Right cardiac atrium (tissue), 5 donors: Measurements from ENCODE around the gene CHST14. TPM values are rescaled to one million over a fixed set of nuclear protein-coding genes. Genes with fewer than 3 reads are reported as not detected.

Source experiments
- ATAC-seq, 2 donors: fragments of 200-7000 bp; cut with Tn5 transposase; one replicate each; pipeline versions ENCODE4 v1.8.0 to v1.9.1; 2020; ENCODE audit warnings: moderate library complexity in 2 of 2, mild to moderate bottlenecking in 1 of 2
- DNase-seq, 3 donors: peaks; one replicate each; pipeline ENCODE4 v3.0.0-alpha.2; 2020
- H3K27ac ChIP-seq: one replicate; pipeline ENCODE4 v1.5.1; 2013; ENCODE audit warnings: mild to moderate bottlenecking, low read length, control low read depth, moderate library complexity
- H3K27me3 ChIP-seq: one replicate; pipeline ENCODE4 v1.6.1; 2013; ENCODE audit not compliant: control insufficient read depth, insufficient read depth
- H3K4me1 ChIP-seq: one replicate; pipeline ENCODE4 v1.6.1; 2013; ENCODE audit warnings: low read length; ENCODE audit not compliant: control insufficient read depth, insufficient read depth
- H3K4me3 ChIP-seq: one replicate; pipeline ENCODE4 v1.5.1; 2013; ENCODE audit warnings: low read length, control low read depth
- H3K9me3 ChIP-seq: one replicate; pipeline ENCODE4 v1.6.1; 2013; ENCODE audit warnings: low read length; ENCODE audit not compliant: control insufficient read depth
- WGBS: extraction: QIAGEN DNeasy Blood & Tissue Kit; methylation state at CpG from one replicate; pipeline ENCODE4 v1.1.7; 2013; 5-methylcytosine and 5-hydroxymethylcytosine counted together
- intact Hi-C, 4 donors: fragments of 100-400 bp; cut with DNase I; formaldehyde crosslinking; loops; one replicate each; pipeline versions ENCODE4 v1.11.0 to v1.14.0; 2022 to 2023
- polyA plus RNA-seq: library from polyadenylated mRNA; stranded (reverse); fragments of 200-250 nt; gene quantifications from one replicate; pipeline ENCODE4 v1.2.3, GENCODE V29; 2013
- total RNA-seq, 4 donors: library from RNA; stranded (reverse); fragmentation: NEBNext Ultra II Directional; extraction: Animal tissue kit (Norgen Biotek cat#: 25700); gene quantifications; one replicate each; pipeline ENCODE4 v1.2.1, GENCODE V29; 2021
- donor health status: healthy with polysubstance abuse.
- donor health status: DM: no; HTN: yes; CAD: no.
- donor health status: DM: no; HTN: no; CAD: no.
- donor health status: DM: no; HTN: yes; CAD: no; lungs with severe emphysema.
- donor health status: DM: yes; HTN: yes; CAD: no.

The CHST14 gene
- total and polyA plus RNA-seq, 5 donors = 11.5 to 13.9 (median 11.9) TPM

GRCh38 chr15:40495516-40495915 is 24.7 kb downstream of the CHST14 start:
- ATAC-seq (no peak), DNase-seq (no peak)
- intact Hi-C loops = no loop called here
- no peaks in the 10 kb centered on the region for H3K27me3 ChIP-seq
- WGBS = 92% methylated on average over 2 of the region's 2 CpGs
- H3K9me3 ChIP-seq = no peaks in the 10 kb centered on the region
- no peak overlapping the region for H3K27ac ChIP-seq
- no peaks in the 10 kb centered on the region for H3K4me1 ChIP-seq
- H3K4me3 ChIP-seq = no peak overlapping the region

DNA sequence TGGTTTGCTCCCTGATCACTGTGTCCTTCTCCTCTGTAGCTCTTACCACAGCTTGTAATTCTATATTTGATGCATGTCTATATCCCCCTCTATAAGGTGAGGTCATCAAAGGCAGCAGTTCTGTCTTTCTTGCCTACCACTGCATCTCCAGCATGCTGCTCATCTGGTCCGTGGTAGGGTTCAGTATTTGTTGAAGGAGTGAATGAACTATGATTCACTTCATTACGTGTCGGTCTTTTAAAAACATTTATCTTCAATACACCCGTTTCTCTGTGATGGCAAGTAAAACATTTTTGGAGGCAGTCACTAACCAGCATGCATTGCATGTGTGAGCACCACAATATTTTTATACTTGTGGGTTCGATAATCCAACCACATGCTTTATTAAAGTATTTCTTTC is 27.6 kb downstream of the CHST14 start:
- WGBS = 81% methylated on average over 5 of the region's 5 CpGs
- H3K27me3 ChIP-seq = no peaks in the 10 kb centered on the region
- no peak overlapping the region for H3K4me3 ChIP-seq
- DNase-seq (no peak), ATAC-seq (no peak)
- H3K27ac ChIP-seq = no peak overlapping the region
- intact Hi-C loops = no loop called here
- H3K9me3 ChIP-seq = no peaks in the 10 kb centered on the region
- no peaks in the 10 kb centered on the region for H3K4me1 ChIP-seq

GRCh38 chr15:40498891-40499290 is 28.1 kb downstream of the CHST14 start:
- no peak for ATAC-seq
- Histone ChIP-seq H3K27ac (no peak overlapping the region), H3K4me1 (no peaks in the 10 kb centered on the region), H3K4me3 (no peak overlapping the region), H3K9me3 (no peaks in the 10 kb centered on the region), H3K27me3 (no peaks in the 10 kb centered on the region)
- WGBS = 73% methylated on average over 4 of the region's 4 CpGs
- DNase-seq = no peak
- intact Hi-C loops = no loop called here

DNA sequence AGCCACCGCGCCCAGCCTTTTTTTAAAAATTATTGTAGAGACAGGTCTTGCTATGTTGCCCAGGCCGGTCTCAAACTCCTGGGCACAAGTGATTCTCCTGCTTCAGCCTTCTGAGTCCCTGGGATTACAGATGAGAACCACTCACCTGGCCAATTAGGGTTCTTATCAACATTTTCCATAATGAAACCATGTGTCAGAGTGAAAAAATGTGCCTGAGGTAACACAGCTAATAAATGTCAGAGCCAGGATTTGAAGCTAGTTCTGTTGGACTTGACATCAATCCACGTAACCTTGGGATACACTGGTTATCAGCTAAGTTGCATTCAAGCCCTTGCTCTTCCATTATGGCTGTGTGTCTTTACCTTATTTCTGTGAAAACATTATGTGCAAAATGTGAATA is 29.1 kb downstream of the CHST14 start:
- Histone ChIP-seq H3K9me3 (no peaks in the 10 kb centered on the region), H3K27ac (no peak overlapping the region), H3K27me3 (no peaks in the 10 kb centered on the region), H3K4me3 (no peak overlapping the region), H3K4me1 (no peaks in the 10 kb centered on the region)
- no peak for ATAC-seq
- intact Hi-C loops = loop anchor here in 1 of 4 donors (10.0 kb wide), 1 partner anchor 55 kb away; the partner anchor contains the start of gene BAHD1
- 94% methylated on average over 4 of the region's 4 CpGs for WGBS
- no peak for DNase-seq

GRCh38 chr15:40500568-40501330 is 30.0 kb downstream of the CHST14 start:
- H3K9me3 ChIP-seq = no peaks in the 10 kb centered on the region
- 78% methylated on average over 4 of the region's 4 CpGs for WGBS
- H3K27me3 ChIP-seq = no peaks in the 10 kb centered on the region
- ATAC-seq = no peak
- no peak for DNase-seq
- intact Hi-C loops = loop anchor here in 1 of 4 donors (10.0 kb wide), 1 partner anchor 56 kb away; the partner anchor contains the start of gene BAHD1
- H3K27ac ChIP-seq = no peak overlapping the region
- no peak overlapping the region for H3K4me3 ChIP-seq
- no peaks in the 10 kb centered on the region for H3K4me1 ChIP-seq

DNA sequence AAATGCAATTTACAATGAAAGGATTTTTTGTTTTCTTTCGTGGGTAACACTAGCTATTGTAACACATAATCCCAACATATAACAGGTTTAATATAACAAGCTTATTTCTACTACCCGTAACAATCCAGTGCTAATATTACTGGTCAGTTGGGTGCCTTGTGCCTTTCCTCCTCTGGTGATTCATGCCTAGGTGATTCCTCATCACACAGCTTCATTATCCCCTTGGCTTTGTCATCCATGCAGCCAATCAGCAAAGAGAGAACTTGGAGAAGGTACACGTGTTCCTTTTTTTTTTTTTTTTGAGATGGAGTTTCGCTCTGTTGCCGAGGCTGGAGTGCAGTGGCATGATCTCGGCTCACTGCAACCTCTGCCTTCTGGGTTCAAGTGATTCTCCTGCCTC is 30.7 kb downstream of the CHST14 start:
- ATAC-seq (no peak), DNase-seq (no peak)
- Histone ChIP-seq H3K4me3 (no peak overlapping the region), H3K4me1 (no peaks in the 10 kb centered on the region), H3K9me3 (no peaks in the 10 kb centered on the region), H3K27ac (no peak overlapping the region), H3K27me3 (no peaks in the 10 kb centered on the region)
- intact Hi-C loops = loop anchor here in 1 of 4 donors (10.0 kb wide), 1 partner anchor 57 kb away; the partner anchor contains the start of gene BAHD1
- WGBS = 73% methylated on average over 6 of the region's 6 CpGs

DNA sequence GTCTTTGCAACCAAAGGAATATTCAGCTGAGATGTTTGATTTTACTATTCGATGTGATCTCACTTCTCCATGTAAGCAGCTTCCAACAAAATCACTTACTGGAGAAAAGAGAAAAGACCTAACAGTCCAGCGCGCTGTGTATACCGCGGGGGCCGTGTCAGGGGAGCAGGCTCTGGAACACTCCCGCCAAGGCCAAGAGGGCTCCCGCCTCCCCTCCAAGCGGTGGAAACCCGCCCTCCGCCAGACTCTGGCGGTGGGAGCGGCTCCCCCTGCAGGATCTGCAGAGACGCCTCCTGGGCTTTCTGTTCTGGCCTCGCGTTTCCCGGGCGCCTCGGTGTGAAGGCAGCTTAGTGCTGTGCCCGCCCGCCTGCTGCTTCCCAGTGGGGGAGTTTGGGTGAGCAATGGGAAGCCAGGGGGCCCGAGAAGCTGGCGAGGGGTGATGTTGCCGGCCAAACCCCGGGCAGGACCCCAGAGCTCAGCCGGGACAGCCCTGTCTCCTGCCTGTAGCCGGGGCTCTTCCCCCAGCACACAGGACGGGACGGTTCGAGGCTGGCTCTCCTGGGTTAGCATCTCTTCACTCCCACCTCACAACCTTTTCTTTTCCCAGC is 36.3 kb downstream of the CHST14 start:
- no peak overlapping the region for H3K27ac ChIP-seq
- no peaks in the 10 kb centered on the region for H3K27me3 ChIP-seq
- ATAC-seq = peak; percentile 89 to 93
- intact Hi-C loops = loop anchor here in 1 of 4 donors (10.0 kb wide), 1 partner anchor 62 kb away; the partner anchor contains the start of gene BAHD1
- H3K4me3 ChIP-seq = peak overlapping the region; percentile 6
- 3% methylated on average over 30 of the region's 30 CpGs for WGBS
- H3K9me3 ChIP-seq = no peaks in the 10 kb centered on the region
- H3K4me1 ChIP-seq = no peaks in the 10 kb centered on the region
- DNase-seq = peak; percentile 78 to 92 (median 92)

DNA sequence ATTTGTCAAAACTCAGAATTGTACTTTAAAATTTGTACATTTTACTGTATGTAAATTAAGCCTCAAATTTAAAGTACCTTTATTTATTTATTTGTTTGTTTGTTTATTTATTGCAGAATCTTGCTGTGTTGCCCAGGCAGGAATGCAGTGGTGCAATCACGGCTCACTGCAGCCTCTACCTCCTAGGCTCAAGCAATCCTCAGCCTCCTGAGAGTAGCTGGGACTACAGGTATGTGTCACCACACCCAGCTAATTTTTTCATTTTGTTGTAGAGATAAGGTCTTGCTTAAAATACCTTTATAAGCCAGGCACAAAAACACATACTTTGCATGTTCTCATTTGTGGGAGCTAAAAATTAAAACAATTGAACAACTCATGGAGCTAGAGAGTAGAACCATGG is 37.4 kb downstream of the CHST14 start:
- Histone ChIP-seq H3K4me1 (no peaks in the 10 kb centered on the region), H3K27me3 (no peaks in the 10 kb centered on the region), H3K4me3 (no peak overlapping the region), H3K9me3 (no peaks in the 10 kb centered on the region), H3K27ac (no peak overlapping the region)
- ATAC-seq (no peak), DNase-seq (no peak)
- WGBS = 95% methylated on average over 1 of the region's 1 CpG
- intact Hi-C loops = loop anchor here in 1 of 4 donors (10.0 kb wide), 1 partner anchor 63 kb away; the partner anchor contains the start of gene BAHD1

- no peaks in the 10 kb centered on the region for H3K27me3 ChIP-seq
- WGBS = 84% methylated on average over 2 of the region's 2 CpGs
- intact Hi-C loops = loop anchor here in 1 of 4 donors (10.0 kb wide), 1 partner anchor 85 kb away; the partner anchor contains the start of gene KNL1
Observed at GRCh38 chr15:40510201-40510600, 39.4 kb downstream of the CHST14 start.

GRCh38 chr15:40511093-40511471 is 40.3 kb downstream of the CHST14 start:
- H3K27ac ChIP-seq = no peak overlapping the region
- intact Hi-C loops = loop anchor here in 1 of 4 donors (10.0 kb wide), 1 partner anchor 84 kb away; the partner anchor contains the start of gene KNL1
- ATAC-seq = peak in 1 of 2 donors; percentile 5
- H3K9me3 ChIP-seq = no peaks in the 10 kb centered on the region
- H3K27me3 ChIP-seq = no peaks in the 10 kb centered on the region
- DNase-seq = no peak
- no peaks in the 10 kb centered on the region for H3K4me1 ChIP-seq
- peak overlapping the region; percentile 44 for H3K4me3 ChIP-seq
- 21% methylated on average over 22 of the region's 22 CpGs for WGBS

More at GRCh38 chr15:40510201-40510600, 39.4 kb downstream of the CHST14 start:
- Histone ChIP-seq H3K4me1 (no peaks in the 10 kb centered on the region), H3K9me3 (no peaks in the 10 kb centered on the region), H3K27ac (no peak overlapping the region), H3K4me3 (no peak overlapping the region)
- ATAC-seq (no peak), DNase-seq (no peak)
